ENCODE measurements around the gene MEMO1. TPM values are rescaled to one million over a fixed set of nuclear protein-coding genes. Genes with fewer than 3 reads are reported as not detected.
A peak's percentile ranks its signal among the peaks of the same experiment; 100 is the strongest.

The MEMO1 gene
- total and polyA plus RNA-seq, 2 donors (not counting 3 experiments of a cell fraction or from before 2014, with no cell fraction given), result 38.6 to 56.2 TPM

DNA sequence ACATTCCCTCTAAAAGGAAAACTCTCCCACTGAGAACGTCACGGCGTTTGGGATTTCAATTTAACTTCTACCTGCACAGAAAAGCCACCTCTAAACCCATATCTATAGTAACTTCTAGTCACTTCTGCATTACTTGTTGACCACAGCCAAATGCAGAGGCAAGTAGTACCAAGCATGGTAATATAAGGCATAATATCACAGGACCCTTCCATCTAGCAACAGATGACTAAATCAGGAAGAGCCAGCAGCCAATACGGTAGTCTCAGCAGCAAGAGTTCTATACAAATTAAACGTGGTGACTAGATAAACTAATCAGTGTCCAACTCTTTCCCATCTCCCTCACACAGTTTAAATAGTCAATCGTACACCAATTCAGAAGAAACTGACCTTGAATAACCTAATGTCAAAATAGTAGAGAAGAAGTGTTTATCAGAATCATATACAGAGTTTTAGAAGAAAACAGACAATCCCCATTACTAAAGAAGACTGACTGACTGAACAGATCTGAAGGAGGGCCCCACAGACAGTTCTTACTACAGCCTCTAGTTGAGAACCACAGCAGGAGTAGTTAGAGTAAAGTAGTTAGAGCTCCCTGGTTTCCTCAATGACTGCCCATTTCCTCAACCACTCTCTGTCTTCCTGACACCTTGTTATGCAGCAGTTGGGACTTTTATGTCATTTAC lies 30.0 kb downstream of the MEMO1 start:
- intact Hi-C loops (cut with micrococcal nuclease) (no loop called here), dilution Hi-C loops (cut with MboI; ENCODE audit: extremely low pct_ligation_motif_present, low sequenced_read_pairs) (no loop called here)
- Histone ChIP-seq H3K4me1 (ENCODE audit: control insufficient read depth, extremely low read depth, insufficient read depth, low read length) (peaks cover 11% of the 10 kb centered on the region), H3K9me3 (replicated peaks; ENCODE audit: control insufficient read depth, insufficient read depth, low read length) (no peaks in the 10 kb centered on the region), H3K9ac (replicated peaks; ENCODE audit: extremely low read depth, insufficient read depth, low read length) (no peak overlapping the region), H3K79me2 (ENCODE audit: control insufficient read depth, insufficient read depth, low read length) (peaks cover 86% of the 10 kb centered on the region), H3K4me2 (ENCODE audit: insufficient read depth, low read length) (no peak overlapping the region), H3K36me3 (ENCODE audit: control insufficient read depth in 2 of 2, extremely low read depth in 1 of 2, insufficient read depth in 2 of 2, low read length in 2 of 2) (peaks cover 0 to 2% of the 10 kb centered on the region in 2 experiments), H4K20me1 (replicated peaks; ENCODE audit: control insufficient read depth, extremely low read depth, insufficient read depth, low read length) (peaks cover 12% of the 10 kb centered on the region), H3K27me3 (ENCODE audit: control insufficient read depth in 2 of 2, insufficient read depth in 2 of 2, low read length in 2 of 2) (no peaks in the 10 kb centered on the region), H3K9me1 (replicated peaks; ENCODE audit: control insufficient read depth, extremely low read depth, insufficient read depth, low read length) (no peaks in the 10 kb centered on the region), H3K27ac (ENCODE audit: insufficient read depth, low read depth, low read length) (no peak overlapping the region), H3K4me3 (replicated peaks in 1 of 3; ENCODE audit: insufficient read depth in 1 of 3, low read depth in 1 of 3, low read length in 3 of 3) (no peak overlapping the region), H2AFZ (ENCODE audit: low read depth, low read length) (no peak overlapping the region)
- TF ChIP-seq FOS (IDR thresholded peaks at IDR 0.05; ENCODE audit: borderline replicate concordance, insufficient read depth, low read length), result no peak
- no peak for TF ChIP-seq MYC (IDR thresholded peaks at IDR 0.05; ENCODE audit: low read depth, low read length)
- no peak for FAIRE-seq
- POLR2A ChIA-PET, result no interaction called here
- CTCF ChIA-PET, result interaction anchor here (0.8 to 1.3 kb wide), 3 partner anchors 9 to 61 kb away, joined by 3 read pairs; no protein-coding TSS in a partner anchor
- DNase-seq (ENCODE audit: low read depth, low spot score), result peak; percentile 65
- no TSS peak for BruUV-seq (replicated peaks)

- H3K27ac ChIP-seq (ENCODE audit: insufficient read depth, low read depth, low read length), result no peak overlapping the region
- H3K9me1 ChIP-seq (replicated peaks; ENCODE audit: control insufficient read depth, extremely low read depth, insufficient read depth, low read length), result no peaks in the 10 kb centered on the region
- peaks cover 12% of the 10 kb centered on the region for H4K20me1 ChIP-seq (replicated peaks; ENCODE audit: control insufficient read depth, extremely low read depth, insufficient read depth, low read length)
- no TSS peak for BruUV-seq (replicated peaks)
- FAIRE-seq (no peak), DNase-seq (ENCODE audit: low read depth, low spot score) (no peak)
- dilution Hi-C loops (cut with MboI; ENCODE audit: extremely low pct_ligation_motif_present, low sequenced_read_pairs) (no loop called here), intact Hi-C loops (cut with micrococcal nuclease) (no loop called here)
- TF ChIP-seq EZH2 (IDR thresholded peaks at IDR 0.05; ENCODE audit: borderline replicate concordance, low read depth, low read length, severe bottlenecking) (no peak), FOS (IDR thresholded peaks at IDR 0.05; ENCODE audit: borderline replicate concordance, insufficient read depth, low read length) (peak; percentile 9)
- CTCF ChIA-PET, result interaction anchor here (1.3 kb wide), 1 partner anchor 11 kb away, joined by 3 read pairs; no protein-coding TSS in a partner anchor
- H3K27me3 ChIP-seq (ENCODE audit: control insufficient read depth in 2 of 2, insufficient read depth in 2 of 2, low read length in 2 of 2), result no peaks in the 10 kb centered on the region
- H3K4me2 ChIP-seq (ENCODE audit: insufficient read depth, low read length), result no peak overlapping the region
- H3K9me3 ChIP-seq (replicated peaks; ENCODE audit: control insufficient read depth, insufficient read depth, low read length), result no peaks in the 10 kb centered on the region
- H3K79me2 ChIP-seq (ENCODE audit: control insufficient read depth, insufficient read depth, low read length), result peaks cover 86% of the 10 kb centered on the region
- POLR2A ChIA-PET, result no interaction called here
- H2AFZ ChIP-seq (ENCODE audit: low read depth, low read length), result no peak overlapping the region
- peaks cover 11% of the 10 kb centered on the region for H3K4me1 ChIP-seq (ENCODE audit: control insufficient read depth, extremely low read depth, insufficient read depth, low read length)
- H3K9ac ChIP-seq (replicated peaks; ENCODE audit: extremely low read depth, insufficient read depth, low read length), result no peak overlapping the region
- peaks cover 0 to 2% of the 10 kb centered on the region in 2 experiments for H3K36me3 ChIP-seq (ENCODE audit: control insufficient read depth in 2 of 2, extremely low read depth in 1 of 2, insufficient read depth in 2 of 2, low read length in 2 of 2)
- H3K4me3 ChIP-seq (replicated peaks in 1 of 3; ENCODE audit: insufficient read depth in 1 of 3, low read depth in 1 of 3, low read length in 3 of 3), result no peak overlapping the region
Measured at GRCh38 chr2:31979956-31980355, 30.9 kb downstream of the MEMO1 start.

All from endothelial cell of umbilical vein (primary cell).